ENCODE results near the gene CLDN12.
A peak's percentile ranks its signal among the peaks of the same experiment; 100 is the strongest.

The CLDN12 gene

DNA sequence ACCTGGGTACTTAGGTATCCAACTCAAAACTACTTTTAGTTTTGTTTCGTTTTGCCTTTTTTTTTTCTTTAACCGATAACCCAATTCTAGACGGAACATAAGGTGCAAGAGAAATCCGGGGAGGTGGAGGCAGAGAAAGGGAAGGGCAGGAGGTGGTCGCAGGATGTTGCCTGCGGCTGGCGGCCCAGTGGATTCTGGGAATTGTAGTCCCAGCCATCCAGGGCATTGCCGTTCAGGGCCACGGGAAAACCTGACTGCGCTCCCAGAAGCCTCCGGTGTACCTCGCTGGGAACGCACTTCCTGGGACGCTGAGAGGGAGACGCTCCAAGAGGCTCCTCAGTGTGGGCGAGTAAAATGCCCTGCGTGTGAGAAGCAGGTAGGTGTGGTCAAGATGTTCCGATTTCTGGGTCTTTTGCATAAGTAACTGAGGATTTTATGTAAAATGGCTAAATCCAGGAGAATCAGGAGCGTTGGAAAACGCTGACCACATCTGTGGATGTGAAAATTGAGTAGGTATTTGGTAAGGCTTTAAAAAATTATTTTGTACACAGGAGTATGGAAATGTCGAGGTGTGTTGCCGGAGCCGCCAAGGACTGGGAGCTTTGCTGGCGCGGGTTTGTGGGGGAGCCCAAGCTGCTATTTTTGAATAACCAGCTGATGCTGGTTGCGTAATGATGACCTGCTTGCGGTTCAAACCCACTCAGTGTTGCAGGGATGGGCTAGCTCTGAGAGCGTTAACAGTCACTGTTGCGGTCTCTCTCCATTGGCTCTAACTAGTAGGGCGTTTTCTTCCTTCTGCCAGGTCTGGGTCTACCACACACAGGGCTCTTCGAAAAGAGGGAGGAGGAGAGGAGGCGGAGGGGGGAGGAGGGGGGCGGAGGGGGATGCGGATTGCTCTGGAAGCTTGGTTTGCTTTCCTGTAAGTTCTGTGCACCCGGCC lies at the start of gene CLDN12:
Gene CLDN12 (plus strand): TSS at position 288 of the 940 bp plus-strand sequence. CDS start 9,216 bp downstream, outside the sequence.
- FAIRE-seq, result peak; percentile 90

DNA sequence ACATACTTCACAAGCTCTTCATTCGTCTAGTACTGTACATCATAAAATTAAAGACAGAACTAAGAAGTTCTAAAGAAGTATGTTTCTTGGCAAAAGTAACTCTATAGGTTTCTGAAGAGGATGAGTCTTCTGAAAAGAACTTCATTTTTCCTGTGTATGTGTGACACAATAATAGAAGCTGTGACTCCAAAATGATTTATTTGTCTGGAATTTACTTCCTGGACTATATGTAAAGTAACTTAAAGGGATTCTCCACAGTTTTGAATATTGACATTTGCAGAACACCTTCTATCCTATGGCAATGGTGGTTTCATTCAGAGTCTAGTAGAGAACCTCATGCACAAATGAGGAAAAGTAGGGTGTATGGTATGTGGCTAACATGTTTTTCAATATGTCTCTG lies 19.8 kb upstream of the CLDN12 start:
- no peak for FAIRE-seq

GRCh38 chr7:90383861-90384260 lies 19.4 kb upstream of the CLDN12 start:
- no peak for FAIRE-seq

DNA sequence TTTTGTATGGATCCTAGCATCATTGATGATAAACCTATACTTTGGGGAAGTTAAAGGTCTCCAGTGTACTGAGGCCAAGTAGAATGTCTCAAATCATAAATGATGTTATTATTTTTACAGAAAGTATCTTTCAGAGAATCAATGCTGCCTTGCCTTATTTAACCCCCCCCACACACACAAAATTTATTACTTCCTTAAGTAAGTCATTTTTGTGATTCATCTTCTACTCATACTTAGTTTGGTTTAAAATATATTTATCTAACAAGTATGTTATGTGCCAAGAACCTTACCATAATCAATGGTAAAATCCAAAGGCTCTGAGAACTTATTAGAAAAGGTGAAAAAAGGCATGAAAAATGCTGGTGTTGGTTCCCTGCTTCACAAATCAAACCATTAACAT lies 18.8 kb upstream of the CLDN12 start:
- no peak for FAIRE-seq

DNA sequence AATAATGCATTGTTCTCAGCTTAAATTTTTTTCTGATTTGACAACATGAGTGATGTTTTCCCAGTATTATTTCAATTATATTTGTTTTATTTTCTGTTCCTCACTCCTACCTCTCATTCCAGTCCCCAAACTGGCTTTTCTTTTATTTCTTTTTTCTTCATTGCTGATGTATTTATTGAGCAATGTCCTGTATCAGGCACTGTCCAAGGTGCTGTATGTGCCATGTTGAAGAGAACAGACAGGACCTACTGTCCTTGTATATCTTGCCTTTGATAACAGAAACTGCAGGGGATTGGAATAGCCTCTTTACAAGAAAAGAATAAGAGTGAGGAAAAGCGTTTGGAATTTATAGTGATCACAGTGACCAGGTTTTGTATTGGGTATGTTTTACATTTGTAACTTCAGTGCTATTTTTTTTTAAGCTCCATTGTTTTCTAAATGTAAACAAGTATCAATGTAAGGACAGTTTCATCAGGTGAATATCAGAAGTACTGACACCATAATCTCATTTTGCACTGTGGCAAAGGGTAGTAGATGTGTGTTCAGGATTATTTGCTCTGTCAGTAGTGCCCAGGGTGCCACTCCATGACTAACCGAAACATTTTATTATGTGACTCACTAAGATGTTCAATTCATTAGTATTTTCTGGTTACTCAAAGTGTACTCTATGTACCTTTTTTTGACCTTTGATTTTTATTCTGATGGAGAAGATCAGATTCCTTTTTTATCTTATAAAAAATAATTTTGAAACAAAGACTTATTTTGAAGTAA lies 15.6 kb upstream of the CLDN12 start:
- FAIRE-seq, result no peak

- FAIRE-seq, result no peak
Measured at GRCh38 chr7:90390926-90391325, 12.3 kb upstream of the CLDN12 start.

GRCh38 chr7:90391488-90391887 lies 11.8 kb upstream of the CLDN12 start:
- FAIRE-seq, result no peak

GRCh38 chr7:90396420-90396819 lies 6.8 kb upstream of the CLDN12 start:
- no peak for FAIRE-seq

DNA sequence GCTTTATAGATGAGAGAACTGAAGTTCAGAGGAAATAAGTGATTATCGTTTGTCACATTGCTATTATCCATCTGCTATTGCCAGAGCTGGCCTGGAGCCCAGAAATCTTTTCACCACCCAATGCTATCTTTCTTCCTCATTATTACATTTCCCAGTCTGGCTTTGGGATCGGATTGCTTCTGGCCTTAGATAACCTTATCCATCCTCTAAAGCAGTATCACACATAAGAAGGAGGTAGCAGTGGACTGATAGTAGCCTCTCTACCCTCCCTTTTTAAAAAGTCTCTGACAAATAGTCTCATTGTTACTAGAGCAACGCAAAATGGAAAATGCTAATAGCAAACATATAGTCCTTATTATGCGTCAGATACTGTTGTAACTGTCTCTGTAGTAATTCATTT lies 1.3 kb upstream of the CLDN12 start:
- FAIRE-seq, result no peak

GRCh38 chr7:90402785-90403173 lies 482 bp upstream of the CLDN12 start:
- no peak for FAIRE-seq

- no peak for FAIRE-seq
Measured at GRCh38 chr7:90404777-90405176, 1.5 kb downstream of the CLDN12 start.

- no peak for FAIRE-seq
Measured at GRCh38 chr7:90407484-90407821, 4.2 kb downstream of the CLDN12 start.

- no peak for FAIRE-seq
Measured at GRCh38 chr7:90408142-90408541, 4.9 kb downstream of the CLDN12 start.

DNA sequence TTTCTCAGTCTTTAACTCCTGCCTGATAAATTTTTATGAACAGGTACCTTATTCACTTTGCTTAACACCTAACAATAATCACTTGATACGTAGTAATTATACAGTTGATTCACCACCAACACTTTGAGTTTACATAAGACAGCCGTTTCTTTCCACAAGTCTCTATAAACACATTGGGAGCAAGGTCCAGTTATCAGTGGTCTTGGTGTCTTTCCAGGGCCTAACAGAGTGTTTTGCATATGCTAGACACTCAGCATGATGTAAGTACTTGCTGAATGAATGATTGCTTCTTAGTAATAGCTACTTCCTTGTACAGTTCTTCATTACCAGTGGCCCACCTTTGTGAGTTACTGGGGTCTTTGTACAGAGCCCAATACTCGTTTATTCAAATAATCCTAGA lies 6.4 kb downstream of the CLDN12 start:
- FAIRE-seq, result no peak

DNA sequence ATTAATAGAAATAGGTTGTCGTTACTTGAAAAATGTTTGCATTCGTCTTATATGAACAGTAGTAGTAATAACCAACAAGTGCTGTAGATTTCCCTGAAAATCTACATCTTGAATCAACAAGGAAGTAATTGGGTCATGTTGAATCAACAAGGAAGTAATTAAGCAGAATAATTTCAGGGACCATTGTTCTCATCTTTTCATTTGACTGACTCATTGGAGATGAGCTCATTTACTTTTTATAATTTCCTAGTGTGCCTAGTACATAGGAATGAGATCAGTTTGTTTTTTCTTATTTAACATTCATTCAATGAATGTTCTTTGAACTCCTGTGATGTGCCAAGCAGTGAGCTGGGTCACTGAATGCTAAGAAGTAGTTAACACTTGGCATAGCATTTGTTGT lies 8.2 kb downstream of the CLDN12 start:
- no peak for FAIRE-seq

- FAIRE-seq, result no peak
Measured at GRCh38 chr7:90412458-90413184, 9.4 kb downstream of the CLDN12 start.

- no peak for FAIRE-seq
Measured at GRCh38 chr7:90413185-90413528, 9.9 kb downstream of the CLDN12 start.

DNA sequence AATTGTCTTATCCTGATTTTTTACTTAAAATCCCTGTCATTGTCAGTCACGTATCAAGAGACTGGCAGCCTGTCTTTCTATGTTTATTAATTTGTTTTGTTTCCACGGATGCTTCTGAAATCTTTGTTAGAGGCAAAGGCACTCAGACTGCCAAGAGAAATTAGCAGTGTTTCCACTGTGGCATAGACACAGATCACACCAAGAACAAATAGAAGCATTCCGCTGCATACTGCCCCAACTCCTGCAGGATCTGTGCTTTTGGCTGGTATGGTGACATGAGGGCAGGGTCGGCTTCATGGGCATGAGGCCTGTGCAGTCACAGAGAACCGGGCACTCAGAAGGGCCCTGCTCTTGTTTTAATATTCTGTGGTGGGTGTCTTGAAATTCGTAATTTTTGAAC lies 18.4 kb downstream of the CLDN12 start:
- FAIRE-seq, result no peak

DNA sequence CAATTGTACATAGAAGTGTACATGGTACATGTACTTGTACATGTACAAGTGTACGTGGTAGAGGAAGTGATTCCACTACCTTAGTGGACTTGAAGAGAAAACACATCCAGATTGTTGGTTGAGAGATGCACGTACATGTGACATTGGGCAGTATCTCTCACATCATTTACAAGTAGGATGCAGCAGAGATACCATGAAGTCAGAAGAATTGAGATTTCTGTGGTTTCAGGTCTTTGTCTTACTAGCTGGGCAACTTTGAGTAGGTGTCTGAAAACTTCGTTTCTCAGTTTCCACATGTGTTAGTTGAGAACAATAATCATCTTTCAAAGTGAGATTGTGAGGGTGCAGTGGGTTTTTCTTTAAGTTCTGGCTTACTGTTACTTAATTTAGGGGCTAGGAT lies 21.5 kb downstream of the CLDN12 start:
- no peak for FAIRE-seq

DNA sequence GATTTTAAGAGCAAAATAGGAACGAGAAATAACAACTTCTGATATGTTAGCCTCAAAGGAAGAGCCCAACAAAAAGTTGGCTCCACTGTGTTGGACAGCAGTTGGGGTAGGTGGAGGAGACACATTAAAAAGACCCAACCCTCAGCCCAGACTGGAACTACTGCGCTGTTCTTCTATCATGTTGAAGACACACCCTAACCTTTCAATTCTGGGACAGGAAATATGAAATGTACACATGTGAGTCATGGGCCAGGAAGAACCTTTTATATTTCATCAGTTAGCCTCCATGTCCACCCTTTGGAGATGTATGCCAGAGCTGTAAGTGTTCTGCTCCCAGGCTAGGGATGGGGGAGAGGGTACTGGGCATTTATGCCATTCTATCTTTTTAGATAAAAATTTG lies 22.1 kb downstream of the CLDN12 start:
- no peak for FAIRE-seq

- FAIRE-seq, result no peak
Measured at GRCh38 chr7:90430614-90431460, 27.6 kb downstream of the CLDN12 start.

- no peak for FAIRE-seq
Measured at GRCh38 chr7:90432752-90433151, 29.5 kb downstream of the CLDN12 start.

GRCh38 chr7:90433221-90433620 lies 30.0 kb downstream of the CLDN12 start:
- FAIRE-seq, result no peak
